ENCODE data around the gene RBMS3. TPM values are rescaled to one million over a fixed set of nuclear protein-coding genes. Genes with fewer than 3 reads are reported as not detected.

Gene RBMS3
- total RNA-seq, 4 donors from 2014 or later: 3.8 to 18.7 (median 14.6) TPM

GRCh38 chr3:29932696-29933325 lies 651.9 kb downstream of the RBMS3 start:
- in situ Hi-C loops (cut with MboI; ENCODE audit: low pct_ligation_motif_present in 1 of 4, low pct_unique_long_range_greater_than_20kb in 1 of 4, low sequenced_read_pairs in 3 of 4) (no loop called here), intact Hi-C loops (cut with DNase I; ENCODE audit: low total_unique reads) (no loop called here)
- H3K4me1 ChIP-seq: no peaks in the 10 kb centered on the region
- 76 to 77% methylated on average over 2 of the region's 2 CpGs for WGBS, 2 donors (ENCODE audit: low coverage in 1 of 2)
- no peak overlapping the region for H3K4me3 ChIP-seq
- no peaks in the 10 kb centered on the region for H3K9me3 ChIP-seq
- no peak for TF ChIP-seq POLR2AphosphoS5 (IDR thresholded peaks at IDR 0.05)
- TF ChIP-seq POLR2A (IDR thresholded peaks at IDR 0.05): no peak
- TF ChIP-seq CTCF (IDR thresholded peaks at IDR 0.05): no peak
- no peak for TF ChIP-seq EP300 (IDR thresholded peaks at IDR 0.05; ENCODE audit: low read depth)
- no peaks in the 10 kb centered on the region for H3K27me3 ChIP-seq
- no peaks in the 10 kb centered on the region for H3K36me3 ChIP-seq
- no peak overlapping the region for H3K27ac ChIP-seq
- no peak for DNase-seq

GRCh38 chr3:29933802-29934490 lies 653.1 kb downstream of the RBMS3 start:
- Histone ChIP-seq H3K4me3 (no peak overlapping the region), H3K9me3 (no peaks in the 10 kb centered on the region), H3K27me3 (no peaks in the 10 kb centered on the region), H3K36me3 (no peaks in the 10 kb centered on the region), H3K27ac (no peak overlapping the region), H3K4me1 (no peaks in the 10 kb centered on the region)
- in situ Hi-C loops (cut with MboI; ENCODE audit: low pct_ligation_motif_present in 1 of 4, low pct_unique_long_range_greater_than_20kb in 1 of 4, low sequenced_read_pairs in 3 of 4): no loop called here
- no peak for DNase-seq
- WGBS, 2 donors (ENCODE audit: low coverage in 1 of 2): 56 to 63% methylated on average over 3 of the region's 3 CpGs
- intact Hi-C loops (cut with DNase I; ENCODE audit: low total_unique reads): no loop called here
- TF ChIP-seq EP300 (IDR thresholded peaks at IDR 0.05; ENCODE audit: low read depth) (no peak), POLR2AphosphoS5 (IDR thresholded peaks at IDR 0.05) (no peak), CTCF (IDR thresholded peaks at IDR 0.05) (no peak), POLR2A (IDR thresholded peaks at IDR 0.05) (no peak)

- Histone ChIP-seq H3K27me3 (no peaks in the 10 kb centered on the region), H3K4me3 (no peak overlapping the region), H3K36me3 (no peaks in the 10 kb centered on the region), H3K4me1 (no peaks in the 10 kb centered on the region), H3K27ac (no peak overlapping the region), H3K9me3 (no peaks in the 10 kb centered on the region)
- intact Hi-C loops (cut with DNase I; ENCODE audit: low total_unique reads): no loop called here
- TF ChIP-seq EP300 (IDR thresholded peaks at IDR 0.05; ENCODE audit: low read depth): no peak
- TF ChIP-seq POLR2A (IDR thresholded peaks at IDR 0.05): no peak
- TF ChIP-seq POLR2AphosphoS5 (IDR thresholded peaks at IDR 0.05): no peak
- TF ChIP-seq CTCF (IDR thresholded peaks at IDR 0.05): no peak
- 86 to 87% methylated on average over 4 of the region's 4 CpGs for WGBS, 2 donors (ENCODE audit: low coverage in 1 of 2)
- DNase-seq: no peak
- in situ Hi-C loops (cut with MboI; ENCODE audit: low pct_ligation_motif_present in 1 of 4, low pct_unique_long_range_greater_than_20kb in 1 of 4, low sequenced_read_pairs in 3 of 4): no loop called here
Observed at GRCh38 chr3:29934751-29935150, 653.9 kb downstream of the RBMS3 start.

GRCh38 chr3:29936054-29936453 lies 655.2 kb downstream of the RBMS3 start:
- no peak for DNase-seq
- Histone ChIP-seq H3K4me3 (no peak overlapping the region), H3K36me3 (no peaks in the 10 kb centered on the region), H3K9me3 (no peaks in the 10 kb centered on the region), H3K27me3 (no peaks in the 10 kb centered on the region), H3K4me1 (peaks cover 0 to 10% (median 3%) of the 10 kb centered on the region in 4 donors), H3K27ac (no peak overlapping the region)
- intact Hi-C loops (cut with DNase I; ENCODE audit: low total_unique reads): no loop called here
- TF ChIP-seq CTCF (IDR thresholded peaks at IDR 0.05): no peak
- TF ChIP-seq POLR2A (IDR thresholded peaks at IDR 0.05): no peak
- no peak for TF ChIP-seq EP300 (IDR thresholded peaks at IDR 0.05; ENCODE audit: low read depth)
- no peak for TF ChIP-seq POLR2AphosphoS5 (IDR thresholded peaks at IDR 0.05)
- WGBS, 2 donors (ENCODE audit: low coverage in 1 of 2): 67 to 72% methylated on average over 1 to 3 of the region's 3 CpGs
- in situ Hi-C loops (cut with MboI; ENCODE audit: low pct_ligation_motif_present in 1 of 4, low pct_unique_long_range_greater_than_20kb in 1 of 4, low sequenced_read_pairs in 3 of 4): no loop called here
